Heart right ventricle (tissue), 16 donors: ENCODE results near the gene DHRS1. TPM values are rescaled to one million over a fixed set of nuclear protein-coding genes. Genes with fewer than 3 reads are reported as not detected.

ENCODE experiments used
- ATAC-seq, 8 donors: fragments of 200-7000 bp; cut with Tn5 transposase; one replicate each; pipeline ENCODE4 v1.9.1; 2020; ENCODE audit warnings: mild to moderate bottlenecking in 8 of 8, moderate library complexity in 8 of 8, moderate number of reproducible peaks in 1 of 8
- DNase-seq, 2 donors: peaks; one replicate each; pipeline ENCODE4 v3.0.0-alpha.2; 2020
- H3K27ac ChIP-seq, 10 donors: fragments of 200-600 bp; sonication (generic) in 2 of 10; one replicate each; pipeline versions ENCODE4 v1.5.0 to v1.8.0; 2020 to 2022; ENCODE audit warnings: mild to moderate bottlenecking in 3 of 10
- H3K27me3 ChIP-seq, 7 donors: fragments of 200-600 bp; one replicate each; pipeline ENCODE4 v1.8.0; 2021 to 2022; ENCODE audit warnings: mild to moderate bottlenecking in 2 of 7
- H3K36me3 ChIP-seq, 9 donors: fragments of 200-600 bp; sonication (generic) in 1 of 9; one replicate each; pipeline versions ENCODE4 v1.5.0 to v1.8.0; 2020 to 2022; ENCODE audit warnings: mild to moderate bottlenecking in 2 of 9
- H3K4me1 ChIP-seq, 9 donors: fragments of 200-600 bp; sonication (generic) in 1 of 9; one replicate each; pipeline versions ENCODE4 v1.5.0 to v1.8.0; 2020 to 2022; ENCODE audit warnings: mild to moderate bottlenecking in 4 of 9
- H3K4me3 ChIP-seq, 10 donors: fragments of 200-600 bp; sonication (generic) in 2 of 10; one replicate each; pipeline versions ENCODE4 v1.5.0 to v1.8.0; 2020 to 2022; ENCODE audit warnings: mild to moderate bottlenecking in 7 of 10, moderate library complexity in 2 of 10
- H3K9me3 ChIP-seq, 11 donors: fragments of 200-600 bp in 10 of 11; sonication (generic) in 2 of 11; one replicate each; pipeline versions ENCODE4 v1.5.0 to v1.8.0; 2013 to 2022; ENCODE audit warnings: mild to moderate bottlenecking in 2 of 11, control low read depth in 1 of 11, moderate library complexity in 1 of 11
- WGBS, 2 donors: extraction: QIAGEN DNeasy Blood & Tissue Kit; methylation state at CpG; one replicate each; pipeline ENCODE4 v1.1.7; 2013; ENCODE audit warnings: inconsistent platforms in 1 of 2; 5-methylcytosine and 5-hydroxymethylcytosine counted together
- intact Hi-C, 10 donors: fragments of 100-400 bp; cut with DNase I; formaldehyde crosslinking; loops; one replicate each; pipeline versions ENCODE4 v1.11.1 to v1.14.2; 2022
- polyA plus RNA-seq, 2 donors: library from polyadenylated mRNA; stranded (reverse); fragments of 200-250 nt; gene quantifications; one replicate each; pipeline ENCODE4 v1.2.3, GENCODE V29; 2013
- total RNA-seq, 10 donors: library from RNA; stranded (reverse); fragmentation: NEBNext Ultra II Directional in 3 of 10; extraction: Animal tissue kit (Norgen Biotek cat#: 25700) in 3 of 10; gene quantifications; one replicate each; pipeline versions ENCODE4 v1.2.1 to v1.2.4, GENCODE V29; 2021 to 2023
- TF ChIP-seq, protein P1 (sequence below), 9 donors: fragments of 200-600 bp; sonication (generic) in 2 of 9; IDR thresholded peaks; one replicate each; pipeline versions ENCODE4 v1.5.0 to v1.8.0; 2021 to 2022; ENCODE audit warnings: antibody characterized with exemption in 9 of 9, mild to moderate bottlenecking in 5 of 9, moderate library complexity in 1 of 9
- donor health status: Arrhythmogenic right ventricular cardiomyopathy.
- donor health status: ischemic (EF 13 %, LVEDD 7.1; RV severe dilation, severe dysfunction).
- donor health status: healthy with polysubstance abuse.
- donor health status: DM: no; HTN: yes; CAD: no.
- donor health status: DM: no; HTN: no; CAD: no.
- donor health status: ischemic (EF 25% LVEDD 6.9; RV normal size, moderate dysfunction).
- donor health status: ischemic (EF 25% LVEDD 5.7; RV mildly dilated, moderate dysfunction).
- donor health status: healthy.
- donor health status: DM: yes; HTN: yes; CAD: no.
- donor health status: Ischemic cardiomyopathy.
- donor health status: ischemic (EF 35%, LVEDD 5.7; RV mildly dilated, moderate dysfunction).
- donor health status: nonischemic (EF 11% LVEDD 7.7; RV severe dilation, severe dysfunction).
- donor health status: DM: yes; HTN: yes; CAD: no.
- donor health status: PGD.
- donor health status: ischemic (EF 29% LVEDD 5.4; RV normal size, mild dysfunction).
- donor health status: nonischemic (EF 23%, LVEDD 6.1; RV moderate dilation, normal function).

DHRS1 gene
- total and polyA plus RNA-seq, 12 donors = 6.9 to 11.6 (median 9.0) TPM

DNA sequence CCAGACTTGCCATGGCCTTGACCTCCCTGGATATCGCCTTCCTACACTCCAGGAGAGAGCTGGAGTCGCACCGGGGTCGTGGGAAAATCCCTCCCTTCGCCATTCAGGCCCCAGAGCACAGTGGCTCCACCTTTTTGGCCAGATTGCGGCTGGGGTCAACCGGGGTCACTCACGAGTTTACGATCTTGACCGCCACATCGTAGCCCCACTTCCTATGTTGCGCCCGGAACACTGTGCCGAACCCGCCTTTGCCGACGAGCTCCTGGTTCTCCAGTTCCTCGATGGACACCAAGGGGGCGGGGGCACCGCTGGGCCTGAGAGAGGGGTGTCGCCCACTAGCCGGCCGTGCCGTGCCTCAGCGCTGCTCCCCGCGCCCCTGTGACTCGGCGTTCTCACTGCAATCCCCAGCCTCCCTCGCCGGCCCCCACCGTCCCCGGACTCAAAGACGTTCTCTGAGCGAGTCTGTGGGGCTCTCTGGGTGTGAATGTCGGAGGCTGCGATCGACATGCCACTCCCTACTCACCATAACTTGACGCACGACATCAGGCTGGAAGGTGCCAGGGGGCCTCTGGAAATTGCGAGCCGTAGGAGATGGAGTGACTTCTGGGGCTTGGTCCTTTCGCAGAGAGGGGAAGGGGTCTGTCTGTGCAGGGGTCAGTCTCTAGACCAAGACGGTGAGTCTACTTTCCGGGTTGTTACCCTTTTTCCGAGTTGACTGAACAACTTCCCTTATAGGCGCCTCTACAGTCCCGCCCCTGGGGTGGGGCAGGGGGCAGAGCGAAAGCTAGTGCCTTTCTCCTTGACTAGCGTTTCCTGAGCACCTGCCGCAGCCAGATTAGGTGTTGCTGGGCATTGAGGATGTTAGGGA is 39.9 kb upstream of the DHRS1 start, which contains the start of gene RIPK3:
TSS of gene RIPK3 (minus strand) at position 708 of the 868 bp plus-strand sequence. CDS start at position 543, 165 bp downstream.
- Histone ChIP-seq H3K4me3 (peak within 1 kb of the TSS; percentile 16 to 67 (median 54)), H3K4me1 (peaks cover 6 to 48% (median 29%) of the 10 kb centered on the region in 9 donors), H3K36me3 (peaks cover 0 to 26% (median 0%) of the 10 kb centered on the region in 9 donors), H3K27me3 (peaks cover 0 to 42% (median 20%) of the 10 kb centered on the region in 7 donors), H3K27ac (peak within 1 kb of the TSS in 9 of 10 donors; percentile 13 to 91 (median 64)), H3K9me3 (no peaks in the 10 kb centered on the region)
- TF ChIP-seq, protein P1, sequence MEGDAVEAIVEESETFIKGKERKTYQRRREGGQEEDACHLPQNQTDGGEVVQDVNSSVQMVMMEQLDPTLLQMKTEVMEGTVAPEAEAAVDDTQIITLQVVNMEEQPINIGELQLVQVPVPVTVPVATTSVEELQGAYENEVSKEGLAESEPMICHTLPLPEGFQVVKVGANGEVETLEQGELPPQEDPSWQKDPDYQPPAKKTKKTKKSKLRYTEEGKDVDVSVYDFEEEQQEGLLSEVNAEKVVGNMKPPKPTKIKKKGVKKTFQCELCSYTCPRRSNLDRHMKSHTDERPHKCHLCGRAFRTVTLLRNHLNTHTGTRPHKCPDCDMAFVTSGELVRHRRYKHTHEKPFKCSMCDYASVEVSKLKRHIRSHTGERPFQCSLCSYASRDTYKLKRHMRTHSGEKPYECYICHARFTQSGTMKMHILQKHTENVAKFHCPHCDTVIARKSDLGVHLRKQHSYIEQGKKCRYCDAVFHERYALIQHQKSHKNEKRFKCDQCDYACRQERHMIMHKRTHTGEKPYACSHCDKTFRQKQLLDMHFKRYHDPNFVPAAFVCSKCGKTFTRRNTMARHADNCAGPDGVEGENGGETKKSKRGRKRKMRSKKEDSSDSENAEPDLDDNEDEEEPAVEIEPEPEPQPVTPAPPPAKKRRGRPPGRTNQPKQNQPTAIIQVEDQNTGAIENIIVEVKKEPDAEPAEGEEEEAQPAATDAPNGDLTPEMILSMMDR (IDR thresholded peaks at IDR 0.05) = no peak
- ATAC-seq = peak; percentile 20 to 65 (median 54)
- DNase-seq = peak; percentile 52 to 56
- intact Hi-C loops = no loop called here
- WGBS, 2 donors = 14 to 16% methylated on average over 51 of the region's 51 CpGs

DNA sequence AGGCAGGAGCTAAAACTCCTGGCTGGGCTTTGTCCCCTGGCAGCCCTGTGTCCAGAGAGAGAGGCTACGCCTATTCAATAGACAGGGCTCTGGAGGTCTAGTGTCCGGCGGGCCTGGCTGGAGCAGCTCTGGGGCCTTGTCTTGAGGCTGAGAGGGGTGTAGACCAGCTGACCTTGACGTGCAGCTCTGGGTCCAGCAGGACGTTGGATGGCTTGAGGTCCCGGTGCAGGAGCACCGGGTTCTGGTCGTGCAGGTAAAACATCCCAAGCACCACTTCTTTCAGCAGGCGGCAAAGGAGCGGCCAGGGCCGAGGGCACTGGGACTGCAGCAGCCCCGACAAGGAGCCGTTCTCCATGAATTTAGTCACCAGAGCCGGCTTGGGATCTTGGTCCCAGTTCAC is 39.3 kb upstream of the DHRS1 start:
- peaks cover 0 to 26% (median 0%) of the 10 kb centered on the region in 9 donors for H3K36me3 ChIP-seq
- WGBS, 2 donors = 68 to 75% methylated on average over 14 of the region's 14 CpGs
- H3K4me3 ChIP-seq = peak overlapping the region; percentile 16 to 67 (median 54)
- peaks cover 0 to 48% (median 26%) of the 10 kb centered on the region in 7 donors for H3K27me3 ChIP-seq
- no peak for DNase-seq
- H3K27ac ChIP-seq = peak overlapping the region in 7 of 10 donors; percentile 13 to 91 (median 66)
- intact Hi-C loops = no loop called here
- ATAC-seq = no peak
- H3K4me1 ChIP-seq = peaks cover 8 to 54% (median 35%) of the 10 kb centered on the region in 9 donors
- TF ChIP-seq, protein P1 (IDR thresholded peaks at IDR 0.05) = no peak
- H3K9me3 ChIP-seq = no peaks in the 10 kb centered on the region

DNA sequence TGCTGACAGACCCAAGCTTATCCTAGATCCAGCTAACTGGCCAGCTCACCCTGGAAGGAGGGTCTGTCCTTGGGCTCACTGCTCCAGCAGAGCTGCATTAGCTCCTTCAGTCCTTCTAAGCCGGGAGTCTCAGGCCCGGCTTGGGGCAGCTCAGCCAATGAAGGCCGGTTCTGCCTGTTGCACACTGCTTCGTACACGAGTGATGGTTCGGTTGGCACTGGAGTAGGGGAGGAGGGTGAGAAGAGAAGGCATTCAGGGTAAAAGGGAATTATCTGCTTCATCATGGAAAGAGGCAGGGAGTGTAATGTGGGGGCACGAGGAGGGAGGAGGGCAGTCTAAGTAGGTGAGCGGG is 38.2 kb upstream of the DHRS1 start:
- ATAC-seq = no peak
- TF ChIP-seq, protein P1 (IDR thresholded peaks at IDR 0.05) = no peak
- Histone ChIP-seq H3K36me3 (peaks cover 0 to 26% (median 0%) of the 10 kb centered on the region in 9 donors), H3K27me3 (peaks cover 0 to 56% (median 26%) of the 10 kb centered on the region in 7 donors), H3K4me3 (no peak overlapping the region), H3K9me3 (no peaks in the 10 kb centered on the region), H3K27ac (no peak overlapping the region), H3K4me1 (peaks cover 8 to 65% (median 42%) of the 10 kb centered on the region in 9 donors)
- no peak for DNase-seq
- WGBS, 2 donors = 92 to 96% methylated on average over 8 of the region's 8 CpGs
- intact Hi-C loops = no loop called here

DNA sequence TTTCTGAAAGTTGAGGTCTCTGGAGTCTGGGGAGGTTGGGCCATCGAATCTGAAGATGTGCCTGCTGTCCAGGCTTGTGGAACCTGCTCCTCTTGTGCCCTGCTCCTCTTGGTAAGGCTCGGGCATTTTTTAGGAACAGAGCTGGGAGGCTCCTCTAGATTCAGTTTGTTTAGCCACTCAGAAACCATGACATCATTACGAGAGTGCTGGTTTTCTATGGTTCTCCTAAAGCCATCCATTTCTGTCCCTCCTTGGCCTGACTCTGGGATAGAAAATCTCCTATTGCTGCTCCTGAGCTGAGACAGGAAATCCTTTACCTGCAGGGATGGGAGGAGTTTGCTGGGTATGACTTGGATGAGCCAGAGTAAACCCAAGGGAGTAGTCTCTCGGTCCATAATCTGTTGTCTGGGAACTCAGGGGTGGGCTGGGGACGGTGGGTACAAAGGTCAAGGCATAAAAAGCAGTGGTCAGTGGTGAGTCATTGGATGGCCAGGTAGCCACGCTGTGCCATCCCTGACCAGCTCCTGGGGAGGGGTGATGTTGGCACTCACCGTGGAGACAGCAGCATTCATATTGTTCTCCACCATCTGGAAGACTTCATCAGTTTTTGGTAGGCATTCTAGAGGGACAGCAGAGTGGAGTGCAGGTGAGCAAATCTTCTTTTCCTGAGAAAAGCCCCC is 37.7 kb upstream of the DHRS1 start:
- Histone ChIP-seq H3K36me3 (peaks cover 0 to 30% (median 0%) of the 10 kb centered on the region in 9 donors), H3K4me3 (no peak overlapping the region), H3K27ac (no peak overlapping the region), H3K9me3 (no peaks in the 10 kb centered on the region), H3K27me3 (peaks cover 0 to 59% (median 26%) of the 10 kb centered on the region in 7 donors), H3K4me1 (peaks cover 12 to 70% (median 47%) of the 10 kb centered on the region in 9 donors)
- ATAC-seq (no peak), DNase-seq (no peak)
- 91 to 93% methylated on average over 7 of the region's 7 CpGs for WGBS, 2 donors
- TF ChIP-seq, protein P1 (IDR thresholded peaks at IDR 0.05) = no peak
- intact Hi-C loops = no loop called here
